Endothelial cell of umbilical vein (primary cell): ENCODE measurements around the gene HOXB3. TPM values are rescaled to one million over a fixed set of nuclear protein-coding genes. Genes with fewer than 3 reads are reported as not detected.
A peak's percentile ranks its signal among the peaks of the same experiment; 100 is the strongest.

Experiments
- BruUV-seq: library from RNA; stranded (reverse); fragments of 400-500 nt; replicated peaks from 2 replicates; lab custom pipeline; 2021; lab: Mats Ljungman, UMichigan
- CTCF ChIA-PET: fragments of 300-600, 350-600 bp; sonication (Branson Sonifier 250); formaldehyde crosslinking; loops from one replicate; lab custom pipeline; 2021; ENCODE audit warnings: antibody characterized with exemption, inconsistent platforms; lab: Charles Lee
- POLR2A ChIA-PET: fragments of 300-600, 350-600 bp; sonication (Branson Sonifier 250); formaldehyde crosslinking; loops from one replicate; lab custom pipeline; 2021; ENCODE audit warnings: antibody characterized with exemption, inconsistent platforms; lab: Charles Lee
- DNase-seq: peaks from one replicate; pipeline ENCODE4 v3.0.0-alpha.2; 2011; ENCODE audit warnings: low read depth, low spot score
- FAIRE-seq: peaks from 2 replicates; lab custom pipeline; 2011; peaks lifted over from hg19 to GRCh38; lab: Jason Lieb, UNC
- H2AFZ ChIP-seq: 2 replicates; pipeline ENCODE4 v1.6.0; 2012; ENCODE audit warnings: low read depth, low read length, control low read depth, inconsistent platforms
- H3K27ac ChIP-seq: 2 replicates; pipeline ENCODE4 v1.5.1; 2011; ENCODE audit warnings: low read depth, mild to moderate bottlenecking, control low read depth, low read length, moderate library complexity; ENCODE audit not compliant: insufficient read depth
- H3K27me3 ChIP-seq, 2 experiments: 2 replicates each; pipeline versions ENCODE4 v1.6.0 to v1.6.1; 2011; ENCODE audit warnings: low read length in 2 of 2, mixed read lengths in 1 of 2; ENCODE audit not compliant: control insufficient read depth in 2 of 2, insufficient read depth in 2 of 2
- H3K36me3 ChIP-seq, 2 experiments: 2 replicates in 1 of 2; 3 replicates in 1 of 2; pipeline ENCODE4 v1.5.1; 2011; ENCODE audit warnings: low read length in 2 of 2, mild to moderate bottlenecking in 1 of 2, moderate library complexity in 1 of 2; ENCODE audit not compliant: control insufficient read depth in 2 of 2, insufficient read depth in 2 of 2; ENCODE audit errors: extremely low read depth in 1 of 2
- H3K4me1 ChIP-seq: 3 replicates; pipeline ENCODE4 v1.5.1; 2011; ENCODE audit warnings: mild to moderate bottlenecking, low read length; ENCODE audit not compliant: control insufficient read depth, insufficient read depth; ENCODE audit errors: extremely low read depth
- H3K4me2 ChIP-seq: 2 replicates; pipeline ENCODE4 v1.6.1; 2011; ENCODE audit warnings: low read length, control low read depth, mixed read lengths; ENCODE audit not compliant: insufficient read depth
- H3K4me3 ChIP-seq, 3 experiments: fragments of 200-600 bp in 1 of 3; sonication (generic), shearing (Covaris generic) in 1 of 3; replicated peaks in 1 of 3; 2 replicates each; pipeline ENCODE4 v1.5.1; 2011 to 2016; ENCODE audit warnings: control low read depth in 3 of 3, low read length in 3 of 3, mild to moderate bottlenecking in 2 of 3, inconsistent platforms in 1 of 3, low read depth in 1 of 3, moderate library complexity in 1 of 3; ENCODE audit not compliant: insufficient read depth in 1 of 3
- H3K79me2 ChIP-seq: 2 replicates; pipeline ENCODE4 v1.6.0; 2012; ENCODE audit warnings: low read length, inconsistent platforms; ENCODE audit not compliant: control insufficient read depth, insufficient read depth
- H3K9ac ChIP-seq: replicated peaks from 2 replicates; pipeline ENCODE3; 2011; ENCODE audit warnings: low read length, control low read depth; ENCODE audit not compliant: insufficient read depth; ENCODE audit errors: extremely low read depth
- H3K9me1 ChIP-seq: replicated peaks from 3 replicates; pipeline ENCODE4 v1.6.0; 2011; ENCODE audit warnings: mild to moderate bottlenecking, low read length; ENCODE audit not compliant: control insufficient read depth, insufficient read depth; ENCODE audit errors: extremely low read depth
- H3K9me3 ChIP-seq: replicated peaks from 2 replicates; pipeline ENCODE4 v1.5.1; 2012; ENCODE audit warnings: low read length, inconsistent platforms; ENCODE audit not compliant: control insufficient read depth, insufficient read depth
- H4K20me1 ChIP-seq: replicated peaks from 2 replicates; pipeline ENCODE3; 2011; ENCODE audit warnings: mild to moderate bottlenecking, low read length; ENCODE audit not compliant: control insufficient read depth, insufficient read depth; ENCODE audit errors: extremely low read depth
- EZH2 ChIP-seq: IDR thresholded peaks from 2 replicates; pipeline ENCODE4 v1.6.1; 2012; ENCODE audit warnings: borderline replicate concordance, low read depth, mild to moderate bottlenecking, moderate library complexity, low read length, inconsistent platforms; ENCODE audit not compliant: severe bottlenecking
- FOS ChIP-seq: IDR thresholded peaks from 2 replicates; pipeline ENCODE4 v1.6.1; 2011; ENCODE audit warnings: mild to moderate bottlenecking, low read length, moderate library complexity, borderline replicate concordance; ENCODE audit not compliant: insufficient read depth
- GATA2 ChIP-seq: IDR thresholded peaks from 2 replicates; pipeline ENCODE4 v1.7.0; 2011; ENCODE audit warnings: low read depth, mild to moderate bottlenecking, moderate library complexity, mixed read lengths, low read length; ENCODE audit not compliant: insufficient read length, insufficient read depth
- JUN ChIP-seq: IDR thresholded peaks from 2 replicates; pipeline ENCODE4 v1.6.1; 2011; ENCODE audit warnings: borderline replicate concordance, low read depth; ENCODE audit not compliant: insufficient read length, insufficient read depth
- MYC ChIP-seq: IDR thresholded peaks from one replicate; pipeline ENCODE4 v1.6.1; 2011; ENCODE audit warnings: mild to moderate bottlenecking, low read depth, low read length
- POLR2AphosphoS5 ChIP-seq: IDR thresholded peaks from 2 replicates; pipeline ENCODE4 v1.6.1; 2012; ENCODE audit warnings: low read depth, mild to moderate bottlenecking, control low read depth, low read length, moderate library complexity; ENCODE audit not compliant: insufficient read depth
- dilution Hi-C: fragments of 300-500 bp; cut with MboI; formaldehyde crosslinking; loops from one replicate; pipeline ENCODE4 v1.15.0; 2019; ENCODE audit warnings: low sequenced_read_pairs; ENCODE audit not compliant: extremely low pct_ligation_motif_present
- intact Hi-C: fragments of 100-400 bp; cut with micrococcal nuclease; formaldehyde crosslinking; loops from one replicate; pipeline ENCODE4 v1.10.0; 2022
- polyA plus RNA-seq, 4 experiments: library from polyadenylated mRNA; depleted of rRNA in 3 of 4; stranded (reverse) in 3 of 4; unstranded in 1 of 4; fragments of >200 nt; gene quantifications; 2 replicates each; pipeline versions ENCODE4 v1.2.1 to v1.2.3, GENCODE V29; 2011 to 2012; ENCODE audit warnings: missing spikeins in 1 of 4
- total RNA-seq: library from RNA; stranded (reverse); gene quantifications from 2 replicates; pipeline ENCODE4 v1.2.3, GENCODE V29; 2021
- TF ChIP-seq, protein P1 (sequence below): IDR thresholded peaks from 2 replicates; pipeline ENCODE4 v1.6.1; 2011; ENCODE audit not compliant: insufficient read depth, insufficient read length

HOXB3 gene
- total and polyA plus RNA-seq, 2 donors (not counting 3 experiments of a cell fraction or from before 2014, with no cell fraction given): 29.6 to 56.6 TPM

DNA sequence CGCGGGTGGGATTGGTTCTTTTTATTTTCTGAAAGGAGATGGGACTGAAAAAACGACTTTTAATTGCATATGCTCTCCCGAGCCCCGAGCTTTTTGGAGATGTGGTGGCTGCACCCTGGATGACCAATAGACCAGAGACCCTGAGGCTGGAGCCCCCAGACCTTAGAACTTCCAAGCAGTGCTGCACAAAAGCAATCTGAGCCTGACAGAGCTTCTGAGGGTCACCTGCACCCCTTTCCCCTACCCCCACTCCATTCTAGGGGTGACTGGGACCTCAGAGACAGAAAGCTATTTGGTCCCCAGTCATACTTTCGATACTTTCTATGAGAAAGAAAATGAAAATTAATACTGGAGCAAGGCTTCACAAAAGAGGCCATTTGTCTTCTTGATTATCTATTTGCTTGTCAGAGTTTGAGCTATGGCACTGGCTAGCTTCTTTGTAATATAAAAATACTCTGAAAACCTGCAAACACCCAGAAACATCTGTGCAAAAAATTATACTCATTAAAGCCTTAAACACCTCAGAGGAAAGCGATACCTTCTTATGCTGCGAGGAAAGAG is 15.5 kb downstream of the HOXB3 start:
- TF ChIP-seq FOS (no peak), EZH2 (no peak), POLR2AphosphoS5 (no peak), MYC (no peak), JUN (no peak), GATA2 (no peak)
- TF ChIP-seq, protein P1, sequence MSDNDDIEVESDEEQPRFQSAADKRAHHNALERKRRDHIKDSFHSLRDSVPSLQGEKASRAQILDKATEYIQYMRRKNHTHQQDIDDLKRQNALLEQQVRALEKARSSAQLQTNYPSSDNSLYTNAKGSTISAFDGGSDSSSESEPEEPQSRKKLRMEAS: no peak
- Histone ChIP-seq H3K4me2 (peak overlapping the region; percentile 81), H2AFZ (no peak overlapping the region), H3K4me1 (peaks cover 80% of the 10 kb centered on the region), H3K9me3 (no peaks in the 10 kb centered on the region), H3K27me3 (no peaks in the 10 kb centered on the region), H3K9me1 (no peaks in the 10 kb centered on the region), H3K27ac (no peak overlapping the region), H3K4me3 (peak overlapping the region in 2 of 3 experiments; percentile 9 to 46), H3K79me2 (peaks cover 95% of the 10 kb centered on the region), H4K20me1 (no peaks in the 10 kb centered on the region), H3K9ac (peak overlapping the region; percentile 29), H3K36me3 (peaks cover 0 to 3% of the 10 kb centered on the region in 2 experiments)
- intact Hi-C loops (loop anchor here (1.0 kb wide), 1 partner anchor 30 kb away; no protein-coding TSS in a partner anchor), dilution Hi-C loops (no loop called here)
- no peak for FAIRE-seq
- POLR2A ChIA-PET: no interaction called here
- CTCF ChIA-PET: interaction anchor here (0.7 to 2.4 kb wide), 3 partner anchors 19 to 222 kb away, joined by 3 to 9 read pairs (median 4); no protein-coding TSS in a partner anchor
- no TSS peak for BruUV-seq
- no peak for DNase-seq
